Rectal smooth muscle tissue (tissue), 1 donor: ENCODE results near the gene MICAL3.

Experiments
- H3K27ac ChIP-seq: one replicate; pipeline ENCODE4 v1.7.0; 2013; ENCODE audit warnings: low read depth, low read length, inconsistent platforms
- H3K27me3 ChIP-seq: one replicate; pipeline ENCODE4 v1.7.0; 2013; ENCODE audit warnings: low read length; ENCODE audit not compliant: control insufficient read depth, insufficient read depth
- H3K36me3 ChIP-seq: one replicate; pipeline ENCODE4 v1.7.0; 2013; ENCODE audit warnings: low read length; ENCODE audit not compliant: control insufficient read depth, insufficient read depth
- H3K4me1 ChIP-seq: one replicate; pipeline ENCODE4 v1.7.0; 2013; ENCODE audit warnings: low read length; ENCODE audit not compliant: control insufficient read depth, insufficient read depth
- H3K4me3 ChIP-seq: one replicate; pipeline ENCODE4 v1.7.0; 2013; ENCODE audit warnings: low read length
- H3K9ac ChIP-seq: one replicate; pipeline ENCODE4 v1.7.0; 2013; ENCODE audit warnings: low read length

MICAL3 gene

DNA sequence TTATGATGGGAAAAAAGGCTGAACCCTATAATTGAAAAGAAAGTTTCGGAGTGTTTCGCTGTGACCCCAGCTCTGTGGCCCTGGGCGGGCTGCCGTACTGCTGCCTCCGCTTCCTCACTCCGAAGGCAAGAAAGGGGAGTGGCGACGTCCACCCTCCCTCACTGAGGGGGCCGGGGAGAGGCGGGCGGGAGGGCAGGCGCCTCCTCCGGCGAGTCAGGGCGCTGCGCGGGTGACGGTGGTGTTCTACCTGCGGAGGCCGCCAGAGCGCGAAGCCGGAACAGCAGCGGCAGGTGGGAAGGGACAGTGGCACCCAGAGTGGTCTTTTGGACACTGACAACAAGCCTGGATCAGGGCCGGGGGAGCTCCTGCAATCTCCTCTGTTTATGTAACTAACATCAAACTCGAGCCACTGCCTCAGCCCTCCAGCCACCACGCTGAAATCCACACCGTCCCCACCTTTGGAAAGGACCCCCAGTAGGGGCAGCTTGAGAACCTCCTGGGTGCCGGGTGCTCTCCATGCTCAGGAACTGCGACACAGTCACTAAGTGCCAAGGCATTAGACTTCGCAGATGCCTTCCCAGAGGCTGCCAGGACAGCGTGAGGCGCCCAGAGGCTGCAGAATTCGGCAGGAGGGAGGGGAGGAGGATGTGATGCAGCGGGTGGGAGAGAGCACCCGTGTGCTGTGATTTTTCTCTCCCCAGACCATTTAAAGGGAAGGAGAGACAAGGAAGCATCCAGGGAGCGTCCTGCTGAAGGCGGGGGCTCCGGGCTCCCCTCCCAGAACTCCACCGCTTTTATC is 275.6 kb downstream of the MICAL3 start:
- no peak overlapping the region for H3K9ac ChIP-seq
- H3K27me3 ChIP-seq = no peaks in the 10 kb centered on the region
- no peak overlapping the region for H3K27ac ChIP-seq
- no peak overlapping the region for H3K4me3 ChIP-seq
- H3K36me3 ChIP-seq = no peaks in the 10 kb centered on the region
- H3K4me1 ChIP-seq = no peaks in the 10 kb centered on the region

DNA sequence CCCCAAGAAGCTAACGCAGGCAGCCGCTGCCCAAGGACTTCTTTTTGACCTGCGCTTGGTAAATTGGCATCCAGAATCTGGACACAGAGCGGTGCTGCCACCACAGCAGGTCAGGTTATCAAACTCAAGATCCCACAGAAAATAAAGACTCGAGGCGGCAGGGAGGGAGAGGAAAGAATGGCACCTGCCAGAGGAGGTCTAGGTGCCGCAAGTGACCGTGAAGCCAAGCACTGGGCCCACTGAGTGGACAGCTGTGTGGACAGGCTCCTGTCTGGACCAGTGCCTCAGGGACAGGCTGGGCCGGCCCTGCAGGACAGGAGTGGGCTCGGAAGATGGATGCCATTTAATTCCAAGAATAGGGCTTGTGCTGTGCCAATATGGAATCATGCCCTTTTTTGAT is 277.4 kb downstream of the MICAL3 start:
- H3K36me3 ChIP-seq = no peaks in the 10 kb centered on the region
- H3K4me1 ChIP-seq = no peaks in the 10 kb centered on the region
- no peak overlapping the region for H3K27ac ChIP-seq
- no peak overlapping the region for H3K9ac ChIP-seq
- no peaks in the 10 kb centered on the region for H3K27me3 ChIP-seq
- H3K4me3 ChIP-seq = no peak overlapping the region

DNA sequence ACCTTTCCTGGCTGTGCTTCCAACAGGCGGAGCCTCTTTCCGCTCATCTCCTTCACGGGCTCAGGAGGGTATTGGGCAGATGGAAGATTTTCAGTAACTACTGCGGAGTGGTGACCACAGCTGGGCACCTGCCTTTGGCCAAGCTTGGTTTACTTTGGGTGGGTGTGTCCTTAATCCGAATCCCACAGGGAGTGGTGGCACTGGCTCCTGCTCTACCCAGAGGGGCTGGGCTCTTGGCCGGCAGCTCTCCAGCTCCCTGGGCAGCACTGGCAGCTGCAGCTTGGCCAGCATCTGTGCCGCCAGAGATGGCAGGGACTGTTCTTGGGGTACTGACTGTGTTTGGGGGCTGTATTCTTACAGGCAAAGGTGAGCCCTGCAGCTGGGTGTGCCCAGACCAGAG is 279.9 kb downstream of the MICAL3 start:
- no peaks in the 10 kb centered on the region for H3K27me3 ChIP-seq
- no peak overlapping the region for H3K27ac ChIP-seq
- H3K4me3 ChIP-seq = no peak overlapping the region
- no peak overlapping the region for H3K9ac ChIP-seq
- H3K4me1 ChIP-seq = no peaks in the 10 kb centered on the region
- no peaks in the 10 kb centered on the region for H3K36me3 ChIP-seq

DNA sequence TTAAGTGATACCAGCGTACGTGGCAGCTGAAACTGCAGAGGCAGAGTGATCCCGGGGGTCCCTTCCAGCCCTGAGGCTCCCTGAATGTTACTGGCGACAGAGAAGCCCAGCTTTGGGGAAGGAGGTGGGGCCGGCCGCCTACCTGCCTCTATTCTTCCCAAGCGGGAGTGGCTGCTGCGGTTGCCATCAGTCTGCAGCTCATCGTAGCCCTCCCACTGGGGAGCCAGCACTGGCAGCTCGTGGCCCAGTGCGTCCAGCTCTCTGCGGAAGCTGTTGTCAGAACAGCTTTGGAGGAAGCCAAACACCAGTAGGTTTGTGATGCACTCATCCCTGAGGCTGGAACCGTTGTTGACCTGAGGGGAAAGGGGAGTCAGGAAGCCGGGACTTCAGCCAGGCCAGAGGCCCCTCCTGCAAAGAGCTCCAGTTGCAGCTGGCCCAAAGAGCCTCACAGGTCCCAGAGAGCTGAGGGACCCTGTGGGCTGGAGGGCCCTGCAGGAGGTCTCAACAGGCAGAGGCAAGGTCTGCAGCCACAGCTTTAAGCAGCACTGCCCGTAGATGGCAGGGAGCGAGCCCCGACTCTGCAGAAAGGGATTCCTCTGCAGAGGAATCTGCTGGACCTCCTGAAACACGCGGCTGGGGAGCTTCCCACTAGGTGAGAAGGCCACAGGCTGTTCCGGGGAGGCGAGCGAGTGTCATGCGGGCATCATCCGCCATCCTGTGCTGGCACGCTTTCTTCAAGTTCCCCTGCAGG is 280.5 kb downstream of the MICAL3 start:
- no peak overlapping the region for H3K4me3 ChIP-seq
- no peaks in the 10 kb centered on the region for H3K36me3 ChIP-seq
- H3K27me3 ChIP-seq = no peaks in the 10 kb centered on the region
- H3K9ac ChIP-seq = no peak overlapping the region
- no peak overlapping the region for H3K27ac ChIP-seq
- H3K4me1 ChIP-seq = no peaks in the 10 kb centered on the region

DNA sequence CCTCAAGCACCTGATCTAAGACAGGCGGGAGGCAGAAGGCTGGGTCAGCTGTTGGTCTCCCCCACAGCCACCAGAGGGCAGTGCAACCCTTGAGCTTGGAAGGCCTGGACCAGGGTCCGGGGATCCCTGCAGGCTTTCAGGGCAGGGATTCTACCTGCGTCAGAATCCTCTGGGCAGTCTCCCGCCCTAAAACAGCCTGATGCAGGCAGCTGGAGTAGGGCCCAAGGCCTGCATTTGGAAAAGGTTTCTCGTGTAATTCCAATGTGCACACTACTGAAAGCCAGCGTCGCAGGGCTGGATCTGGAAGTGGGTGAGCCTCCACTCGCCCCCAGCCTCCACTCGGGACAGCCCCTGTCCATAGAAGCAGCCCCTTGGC is 281.8 kb downstream of the MICAL3 start:
- H3K4me1 ChIP-seq = no peaks in the 10 kb centered on the region
- H3K9ac ChIP-seq = no peak overlapping the region
- H3K36me3 ChIP-seq = no peaks in the 10 kb centered on the region
- H3K27ac ChIP-seq = no peak overlapping the region
- no peak overlapping the region for H3K4me3 ChIP-seq
- H3K27me3 ChIP-seq = no peaks in the 10 kb centered on the region

DNA sequence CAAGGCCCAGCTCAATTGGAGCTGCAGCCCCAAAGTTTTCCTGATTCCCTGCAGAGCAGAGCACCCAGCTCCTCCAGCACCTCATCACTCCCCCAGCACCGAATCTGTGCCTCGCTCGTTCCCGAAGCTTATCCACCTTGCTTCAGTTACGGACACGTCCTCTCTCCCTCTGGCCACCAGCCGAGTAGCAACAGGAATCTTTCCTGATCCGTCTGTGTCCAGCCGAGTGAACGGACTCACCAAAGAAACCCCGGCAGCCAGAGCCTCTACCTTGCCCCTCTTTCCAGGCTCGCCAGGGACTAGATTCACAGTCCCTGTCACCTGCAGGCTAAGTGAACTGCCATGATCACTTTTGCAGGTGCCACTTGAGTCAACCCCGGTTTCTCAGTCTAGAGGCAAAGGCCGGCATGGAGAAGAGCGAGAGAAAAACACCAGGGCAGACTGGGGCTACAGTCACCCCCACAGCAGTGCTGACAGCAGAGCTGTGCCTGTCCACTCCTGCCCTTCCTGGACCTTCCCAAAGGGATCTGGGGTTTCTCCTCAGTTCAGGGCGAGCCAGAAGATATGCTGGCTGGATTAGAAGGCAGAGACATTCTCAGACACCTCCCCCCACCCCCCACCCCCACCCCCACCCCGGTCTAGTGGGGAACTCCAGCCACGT is 282.4 kb downstream of the MICAL3 start:
- Histone ChIP-seq H3K36me3 (no peaks in the 10 kb centered on the region), H3K4me1 (no peaks in the 10 kb centered on the region), H3K27me3 (no peaks in the 10 kb centered on the region), H3K4me3 (no peak overlapping the region), H3K9ac (no peak overlapping the region), H3K27ac (no peak overlapping the region)

DNA sequence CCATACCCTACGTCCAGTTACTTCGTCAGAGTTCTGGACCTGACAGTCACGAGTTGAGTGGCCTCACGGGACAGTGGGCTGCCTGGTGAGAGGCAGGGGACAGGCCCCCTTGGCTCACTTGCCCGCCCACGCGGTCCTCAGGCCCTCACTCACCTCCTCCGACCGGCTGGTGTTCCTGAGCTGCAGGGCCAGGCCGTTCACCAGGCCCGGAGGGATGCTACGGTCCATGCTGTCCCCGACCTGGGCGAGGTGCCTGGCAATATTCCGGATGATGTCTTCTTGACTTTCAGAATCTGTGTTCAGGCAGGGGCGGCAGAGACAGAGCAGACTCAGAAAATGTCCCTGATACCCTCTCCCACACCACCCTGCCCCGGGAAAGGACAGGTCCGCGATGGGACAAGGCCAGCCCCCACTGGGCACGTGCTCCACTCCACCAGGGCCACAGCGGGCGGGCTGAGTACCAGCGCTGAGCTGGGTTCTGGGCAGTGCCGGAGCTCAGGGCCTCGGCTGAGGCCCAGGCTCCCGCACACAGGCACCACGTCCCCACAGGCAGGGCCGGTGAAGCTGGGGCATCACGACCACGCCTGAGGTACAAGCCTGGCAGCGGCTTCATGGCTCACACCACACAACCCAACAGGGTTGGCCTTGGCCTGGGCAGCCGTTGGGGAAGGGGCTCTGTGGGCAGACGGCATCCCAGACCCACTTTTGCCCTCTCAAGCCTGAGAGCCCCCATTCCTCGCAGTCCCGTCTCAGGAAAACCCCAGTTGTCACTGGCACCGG is 285.0 kb downstream of the MICAL3 start:
- no peak overlapping the region for H3K27ac ChIP-seq
- H3K9ac ChIP-seq = no peak overlapping the region
- H3K36me3 ChIP-seq = peaks cover 2% of the 10 kb centered on the region
- no peak overlapping the region for H3K4me3 ChIP-seq
- no peaks in the 10 kb centered on the region for H3K27me3 ChIP-seq
- no peaks in the 10 kb centered on the region for H3K4me1 ChIP-seq

DNA sequence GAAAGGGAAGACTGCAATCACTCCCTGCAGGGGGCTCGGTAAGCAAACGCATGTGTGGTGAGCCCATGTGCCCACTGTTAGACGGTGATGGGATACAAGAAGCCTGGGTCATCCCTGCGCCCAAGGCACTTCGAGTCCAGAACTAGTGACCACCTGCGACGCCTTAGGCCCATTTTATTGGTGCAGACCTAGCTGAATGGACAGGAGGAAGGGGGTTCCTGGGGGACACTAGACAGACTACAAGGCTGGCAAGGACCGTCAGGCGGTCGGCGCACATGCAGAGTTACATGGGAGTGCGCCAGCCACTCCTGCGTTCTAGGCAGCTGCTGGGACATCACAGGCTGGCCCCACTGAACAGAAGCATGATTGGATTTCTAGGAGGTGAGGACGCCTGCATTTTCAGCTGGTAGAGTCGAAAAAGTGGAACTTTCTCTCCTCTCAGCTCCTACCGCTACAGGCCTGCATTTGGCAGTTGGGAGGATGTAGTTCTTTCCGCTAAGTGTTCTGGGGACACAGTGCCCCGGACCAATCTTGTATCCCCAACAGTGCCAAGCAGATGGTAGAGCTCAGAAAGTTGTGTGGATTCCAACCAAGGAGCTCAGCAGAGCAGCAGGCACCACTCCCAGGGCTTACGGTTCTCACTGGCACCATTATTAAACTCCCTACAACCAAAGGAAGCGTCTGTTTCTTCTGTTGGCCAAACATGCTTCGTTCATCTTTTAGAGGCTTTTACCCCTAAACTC is 285.8 kb downstream of the MICAL3 start:
- peaks cover 2% of the 10 kb centered on the region for H3K36me3 ChIP-seq

More for the DNA sequence above, 285.8 kb downstream of the MICAL3 start:
- Histone ChIP-seq H3K4me3 (no peak overlapping the region), H3K9ac (no peak overlapping the region), H3K27me3 (no peaks in the 10 kb centered on the region), H3K27ac (no peak overlapping the region), H3K4me1 (no peaks in the 10 kb centered on the region)
